HG02610 (cell line): ENCODE data around the gene KCTD16.

Experiments used
- ATAC-seq: cut with Tn5 transposase; IDR thresholded peaks from one replicate; pipeline ENCODE4 v1.9.1; 2021; ENCODE audit warnings: mild to moderate bottlenecking, moderate library complexity; ENCODE audit not compliant: unreplicated experiment

Gene KCTD16

GRCh38 chr5:144206141-144206540 is 35.5 kb downstream of the KCTD16 start:
- no peak for ATAC-seq

GRCh38 chr5:144207875-144208444 is 37.3 kb downstream of the KCTD16 start:
- no peak for ATAC-seq

- ATAC-seq = no peak
These were observed 38.7 kb downstream of the KCTD16 start for GRCh38 chr5:144209361-144209760.

DNA sequence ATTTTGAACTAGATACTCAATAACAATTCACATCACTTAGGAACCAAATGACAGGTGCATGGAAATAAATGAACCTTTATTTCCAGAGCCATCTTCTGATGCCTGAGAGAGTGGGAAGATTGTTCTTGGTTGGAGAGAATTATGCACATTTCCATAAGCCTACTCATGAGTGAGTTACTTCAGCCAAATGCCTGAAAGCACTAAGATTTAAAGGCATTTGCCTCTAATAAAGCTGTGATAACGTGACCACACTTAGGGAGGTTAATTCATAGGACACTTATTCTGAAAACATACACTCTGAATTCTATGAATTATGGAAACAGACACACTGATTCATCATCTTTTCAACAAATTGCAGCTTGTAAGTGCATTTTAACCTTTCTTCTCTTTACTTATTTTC is 40.0 kb downstream of the KCTD16 start:
- no peak for ATAC-seq

- ATAC-seq = no peak
These were observed 49.2 kb downstream of the KCTD16 start for GRCh38 chr5:144219869-144220268.

- no peak for ATAC-seq
These were observed 56.8 kb downstream of the KCTD16 start for GRCh38 chr5:144227363-144227999.

DNA sequence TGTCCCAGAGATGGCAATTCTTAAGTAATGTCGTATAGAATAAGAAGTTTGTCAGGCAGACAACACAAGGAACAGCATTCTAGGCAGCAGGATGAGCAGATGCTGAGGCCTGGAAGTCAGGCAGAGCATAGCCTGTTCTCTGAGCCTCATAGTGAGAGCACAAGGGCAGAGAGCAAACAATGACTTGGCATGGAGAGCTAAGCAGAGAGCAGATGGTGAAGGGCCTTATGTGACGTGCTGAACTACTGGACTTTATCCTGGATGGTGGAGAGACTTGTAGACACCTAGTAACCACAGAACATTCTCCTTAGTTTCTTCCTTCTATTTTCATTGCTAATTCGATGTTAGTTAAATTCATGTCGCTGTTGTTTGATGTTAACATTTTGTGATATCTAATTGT is 60.1 kb downstream of the KCTD16 start:
- no peak for ATAC-seq

DNA sequence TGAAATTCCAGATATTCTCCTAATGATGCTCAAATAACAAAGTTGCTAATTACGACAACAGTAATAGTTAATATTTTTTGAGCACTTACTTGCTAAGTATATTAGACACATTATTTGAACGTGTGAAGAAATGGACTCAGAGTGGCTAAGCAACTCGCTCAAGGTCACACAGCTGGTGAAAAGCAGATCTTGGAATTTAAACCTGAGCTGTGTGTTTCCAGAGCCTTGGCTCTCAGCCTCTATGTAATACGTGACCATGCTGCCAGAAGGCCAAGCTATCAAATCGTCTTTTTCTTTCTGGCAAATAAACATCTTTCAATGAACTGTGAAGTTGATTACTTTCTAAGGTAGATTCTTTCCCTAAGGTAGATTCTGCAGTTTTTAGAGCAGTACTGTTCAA is 61.6 kb downstream of the KCTD16 start:
- ATAC-seq = no peak

DNA sequence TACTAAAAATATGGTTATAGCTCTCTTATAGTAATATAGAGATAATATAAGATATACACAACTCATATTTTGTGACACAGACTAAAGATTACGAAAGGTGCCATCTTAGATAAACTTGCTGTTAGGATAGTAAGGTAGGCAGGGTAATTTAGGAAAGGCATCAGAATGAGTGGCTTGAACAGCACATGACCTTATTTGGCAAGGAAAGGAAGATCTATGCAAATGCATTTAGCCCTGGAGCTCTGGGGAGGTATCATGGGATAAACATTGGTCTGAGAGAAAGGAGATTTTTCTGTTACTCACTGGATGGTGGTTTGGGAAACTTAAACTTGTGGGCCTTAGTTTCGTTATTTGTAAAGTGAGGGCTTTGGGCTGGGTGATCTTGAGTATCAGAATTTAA is 65.8 kb downstream of the KCTD16 start:
- no peak for ATAC-seq

- ATAC-seq = no peak
These were observed 67.2 kb downstream of the KCTD16 start for GRCh38 chr5:144237851-144238250.

- no peak for ATAC-seq
These were observed 76.5 kb downstream of the KCTD16 start for GRCh38 chr5:144247131-144247530.

- ATAC-seq = no peak
These were observed 77.3 kb downstream of the KCTD16 start for GRCh38 chr5:144248015-144248414.

DNA sequence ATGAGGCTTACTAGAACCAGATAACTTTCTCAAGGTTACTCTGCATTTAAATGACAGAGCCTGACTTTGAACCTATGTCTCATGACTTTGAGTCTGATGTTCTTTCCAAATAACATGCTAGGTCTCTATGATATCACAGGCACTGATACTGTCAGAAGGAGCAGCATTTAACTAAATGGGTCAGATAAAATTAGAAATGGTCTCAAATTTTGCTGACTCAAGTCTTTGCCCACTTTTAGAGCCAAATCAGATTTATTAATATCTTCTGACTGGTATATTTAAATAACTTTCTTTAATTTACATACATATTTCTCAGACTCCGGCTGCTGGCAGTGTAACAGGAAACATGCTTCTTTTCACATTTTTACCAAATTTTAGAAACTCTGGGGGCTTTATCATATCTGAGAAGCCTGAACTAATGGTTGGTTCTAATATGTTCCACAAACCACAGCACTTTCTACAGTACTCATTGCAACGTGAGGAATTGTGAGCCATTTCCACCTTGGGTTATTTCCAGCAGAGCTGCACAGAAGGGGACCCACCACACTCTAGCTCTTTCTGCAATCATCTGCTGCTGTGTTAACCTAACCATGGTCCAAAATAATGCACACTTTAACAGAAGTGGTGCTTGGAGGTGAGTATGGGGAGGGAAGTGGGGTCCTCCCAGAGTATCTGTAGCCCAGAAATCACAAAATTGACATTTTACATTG is 79.2 kb downstream of the KCTD16 start:
- no peak for ATAC-seq

GRCh38 chr5:144254552-144254951 is 83.9 kb downstream of the KCTD16 start:
- no peak for ATAC-seq

DNA sequence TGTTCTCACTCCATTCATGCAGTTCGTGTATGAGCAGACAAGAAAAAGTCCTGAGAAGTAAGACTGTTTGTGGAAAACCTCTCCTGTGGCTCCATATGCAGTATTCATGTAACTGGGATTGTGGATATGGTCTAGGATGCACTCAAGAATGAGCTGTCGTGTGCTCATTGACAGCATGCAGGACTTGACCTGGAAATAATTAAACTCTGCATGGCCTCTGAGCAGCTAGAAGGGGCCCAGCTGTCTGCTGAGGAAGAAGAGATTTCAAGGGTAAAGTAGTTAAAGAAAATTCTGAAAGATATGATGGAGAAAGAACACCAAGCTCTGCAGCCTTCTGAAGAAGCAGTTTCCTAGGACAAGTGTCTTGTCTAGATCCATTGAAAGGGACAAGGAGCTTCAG is 89.4 kb downstream of the KCTD16 start:
- no peak for ATAC-seq

GRCh38 chr5:144265643-144266247 is 95.1 kb downstream of the KCTD16 start:
- ATAC-seq = no peak

DNA sequence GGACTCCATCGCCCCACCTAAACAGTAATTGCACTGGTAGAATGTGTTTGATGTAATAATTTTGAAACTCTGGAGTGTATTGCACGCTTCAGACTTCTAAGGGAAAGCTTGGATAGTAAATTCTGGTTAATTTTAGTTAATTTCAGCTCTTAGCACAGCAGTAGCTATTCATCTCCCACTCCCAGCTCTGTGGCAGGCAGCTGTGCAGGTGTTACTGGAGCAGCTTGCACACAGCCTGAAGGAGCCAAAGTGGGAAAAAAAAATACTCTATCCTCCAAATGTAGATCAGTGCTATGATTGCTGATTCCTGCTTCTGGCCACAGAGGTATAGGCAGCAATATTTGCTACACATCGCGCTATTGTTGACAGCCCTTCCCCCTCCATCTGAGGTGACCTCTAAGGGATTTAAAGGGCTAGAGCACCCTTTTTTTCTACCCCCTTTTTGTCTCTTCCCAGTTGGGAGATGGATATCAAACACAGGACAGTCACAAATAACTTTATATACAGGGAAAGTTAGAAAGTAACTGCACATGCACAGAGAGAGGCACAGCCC is 97.4 kb downstream of the KCTD16 start:
- no peak for ATAC-seq

GRCh38 chr5:144273232-144274027 is 102.8 kb downstream of the KCTD16 start:
- no peak for ATAC-seq

GRCh38 chr5:144275329-144275728 is 104.7 kb downstream of the KCTD16 start:
- ATAC-seq = no peak

- ATAC-seq = no peak
These were observed 105.6 kb downstream of the KCTD16 start for GRCh38 chr5:144276034-144276822.
